Hepatocyte (in vitro differentiated cells): Measurements from ENCODE around the gene RPAP2.

Source experiments
- CTCF ChIP-seq: fragments of 200-600 bp; sonication (generic); IDR thresholded peaks from 2 replicates; pipeline ENCODE4 v1.5.1; 2016; ENCODE audit warnings: antibody characterized with exemption, mild to moderate bottlenecking; ENCODE audit not compliant: poor library complexity
- EZH2 ChIP-seq: fragments of 200-600 bp; sonication (generic); IDR thresholded peaks from 2 replicates; pipeline ENCODE4 v1.6.1; 2016; ENCODE audit warnings: antibody characterized with exemption, mild to moderate bottlenecking, borderline replicate concordance
- EZH2phosphoT487 ChIP-seq: fragments of 200-600 bp; sonication (generic); IDR thresholded peaks from one replicate; pipeline ENCODE4 v1.6.1; 2018; ENCODE audit warnings: antibody characterized with exemption, mild to moderate bottlenecking, low read depth, moderate library complexity; ENCODE audit not compliant: unreplicated experiment, severe bottlenecking

GRCh38 chr1:92430030-92430429 is 131.2 kb downstream of the RPAP2 start:
- no peak for TF ChIP-seq CTCF
- no peak for TF ChIP-seq EZH2
- no peak for TF ChIP-seq EZH2phosphoT487
